Measurements from ENCODE around the gene APLP1.

DNA sequence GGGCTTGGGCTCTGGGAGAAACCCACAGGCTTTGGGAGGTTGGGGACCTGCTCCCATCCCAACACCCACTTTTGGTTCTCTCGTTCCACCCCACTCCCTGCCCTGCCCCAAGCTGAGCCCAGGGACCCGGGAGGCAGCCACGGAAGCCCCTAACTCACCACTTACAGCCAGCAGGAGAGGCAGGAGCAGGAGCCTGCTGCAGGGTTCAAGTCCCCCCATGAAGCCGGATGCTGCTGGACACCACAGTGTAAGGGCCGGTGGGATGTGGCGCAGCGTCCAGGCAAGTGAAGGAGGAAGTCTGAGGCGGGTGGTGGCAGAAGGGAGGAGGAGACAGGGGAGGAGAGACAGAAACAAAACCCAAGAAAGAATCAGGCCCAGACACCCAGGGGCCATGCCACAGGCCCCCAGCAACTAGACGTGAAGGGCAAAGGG lies 39.7 kb downstream of the APLP1 start, which contains the start of gene TYROBP:
- TF ChIP-seq POLR2AphosphoS5 (IDR thresholded peaks at IDR 0.05), result no peak
- TF ChIP-seq, protein P1, sequence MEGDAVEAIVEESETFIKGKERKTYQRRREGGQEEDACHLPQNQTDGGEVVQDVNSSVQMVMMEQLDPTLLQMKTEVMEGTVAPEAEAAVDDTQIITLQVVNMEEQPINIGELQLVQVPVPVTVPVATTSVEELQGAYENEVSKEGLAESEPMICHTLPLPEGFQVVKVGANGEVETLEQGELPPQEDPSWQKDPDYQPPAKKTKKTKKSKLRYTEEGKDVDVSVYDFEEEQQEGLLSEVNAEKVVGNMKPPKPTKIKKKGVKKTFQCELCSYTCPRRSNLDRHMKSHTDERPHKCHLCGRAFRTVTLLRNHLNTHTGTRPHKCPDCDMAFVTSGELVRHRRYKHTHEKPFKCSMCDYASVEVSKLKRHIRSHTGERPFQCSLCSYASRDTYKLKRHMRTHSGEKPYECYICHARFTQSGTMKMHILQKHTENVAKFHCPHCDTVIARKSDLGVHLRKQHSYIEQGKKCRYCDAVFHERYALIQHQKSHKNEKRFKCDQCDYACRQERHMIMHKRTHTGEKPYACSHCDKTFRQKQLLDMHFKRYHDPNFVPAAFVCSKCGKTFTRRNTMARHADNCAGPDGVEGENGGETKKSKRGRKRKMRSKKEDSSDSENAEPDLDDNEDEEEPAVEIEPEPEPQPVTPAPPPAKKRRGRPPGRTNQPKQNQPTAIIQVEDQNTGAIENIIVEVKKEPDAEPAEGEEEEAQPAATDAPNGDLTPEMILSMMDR (IDR thresholded peaks at IDR 0.05), result no peak
- peak in 1 of 2 donors; percentile 43 for TF ChIP-seq POLR2A (IDR thresholded peaks at IDR 0.05)
- TF ChIP-seq EP300 (IDR thresholded peaks at IDR 0.05), result no peak

Measured in suprapubic skin (tissue), 4 donors.